Upper lobe of left lung (tissue), 4 donors: ENCODE data around the gene RRAS2.

Experiments
- CTCF ChIP-seq, 6 experiments: fragments of 450-650 bp in 4 of 6; fragments of 200-600 bp in 2 of 6; sonication (generic) in 2 of 6; IDR thresholded peaks; one replicate each; pipeline ENCODE4 v1.5.1; 2016 to 2019; ENCODE audit warnings: antibody characterized with exemption in 6 of 6
- EP300 ChIP-seq, 4 donors: sonication (generic); formaldehyde crosslinking; IDR thresholded peaks; one replicate each; pipeline ENCODE4 v1.5.1; 2017; ENCODE audit warnings: antibody characterized with exemption in 4 of 4, control low read depth in 2 of 4
- POLR2A ChIP-seq, 4 donors: fragments of 450-650 bp; IDR thresholded peaks; one replicate each; pipeline ENCODE4 v1.5.1; 2016 to 2017; ENCODE audit warnings: antibody characterized with exemption in 4 of 4, mild to moderate bottlenecking in 2 of 4
- POLR2AphosphoS5 ChIP-seq, 2 donors: sonication (generic); formaldehyde crosslinking; IDR thresholded peaks; one replicate each; pipeline ENCODE4 v1.5.1; 2017; ENCODE audit warnings: antibody characterized with exemption in 2 of 2

GRCh38 chr11:14362611-14363010 lies 3.6 kb upstream of the RRAS2 start:
- TF ChIP-seq CTCF (IDR thresholded peaks at IDR 0.05): no peak
- no peak for TF ChIP-seq EP300 (IDR thresholded peaks at IDR 0.05)
- TF ChIP-seq POLR2A (IDR thresholded peaks at IDR 0.05): no peak
- no peak for TF ChIP-seq POLR2AphosphoS5 (IDR thresholded peaks at IDR 0.05)
